HCT116 (cell line): Measurements from ENCODE around the gene GRIK3.

Experiments used
- FOSL1 ChIP-seq: IDR thresholded peaks from 2 replicates; pipeline ENCODE4 v1.6.1; 2012; ENCODE audit warnings: low read depth
- POLR2A ChIP-seq: IDR thresholded peaks from 2 replicates; pipeline ENCODE4 v1.7.0; 2011; ENCODE audit warnings: borderline replicate concordance; ENCODE audit not compliant: insufficient read depth, insufficient read length; ENCODE audit errors: extremely low read depth
- POLR2AphosphoS5 ChIP-seq: IDR thresholded peaks from 2 replicates; pipeline ENCODE4 v1.6.1; 2011; ENCODE audit warnings: mild to moderate bottlenecking, low read depth, low read length, moderate library complexity
- RAD21 ChIP-seq: IDR thresholded peaks from 2 replicates; pipeline ENCODE4 v1.6.1; 2012; ENCODE audit warnings: low read depth, mild to moderate bottlenecking
- SIN3A ChIP-seq: IDR thresholded peaks from 2 replicates; pipeline ENCODE4 v1.6.1; 2012; ENCODE audit warnings: low read depth
- SP1 ChIP-seq: IDR thresholded peaks from 2 replicates; pipeline ENCODE4 v1.6.1; 2012; ENCODE audit warnings: low read depth
- SRF ChIP-seq: IDR thresholded peaks from 2 replicates; pipeline ENCODE4 v1.6.1; 2012; ENCODE audit warnings: low read depth
- TF ChIP-seq, protein P1 (sequence below), 3 experiments: fragments of 200-600 bp in 1 of 3; sonication (generic) in 1 of 3; IDR thresholded peaks in 2 of 3; conservative IDR thresholded peaks in 1 of 3; 2 replicates each; pipeline ENCODE4 v1.5.1; 2012 to 2017; ENCODE audit warnings: low read depth in 2 of 3, low read length in 2 of 3, antibody characterized with exemption in 1 of 3, borderline replicate concordance in 1 of 3, control low read depth in 1 of 3, mild to moderate bottlenecking in 1 of 3, mixed read lengths in 1 of 3, mixed run types in 1 of 3, moderate library complexity in 1 of 3; ENCODE audit not compliant: insufficient read depth in 1 of 3

DNA sequence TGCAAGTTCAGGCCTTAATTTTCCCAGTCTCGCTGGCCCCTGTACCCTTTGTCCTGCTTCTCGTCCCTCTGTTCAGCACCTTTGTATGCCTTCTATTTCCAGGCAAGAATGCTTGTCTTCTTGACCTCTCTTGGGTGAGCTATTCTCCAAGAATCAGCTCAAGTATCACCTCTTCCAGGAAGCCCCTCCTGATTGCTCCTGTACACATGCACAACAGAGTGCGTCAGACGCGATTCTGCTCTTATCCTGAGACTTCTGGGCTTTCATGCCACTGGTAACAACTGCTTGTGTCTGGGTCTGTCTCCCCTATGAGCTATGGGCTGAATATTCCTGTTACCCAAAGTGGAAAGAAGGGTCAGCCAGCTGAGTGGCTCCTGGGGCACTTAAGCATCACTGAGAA lies 170.8 kb downstream of the GRIK3 start:
- TF ChIP-seq POLR2A: no peak
- no peak for TF ChIP-seq POLR2AphosphoS5
- TF ChIP-seq FOSL1: no peak
- no peak for TF ChIP-seq SIN3A
- TF ChIP-seq, protein P1, sequence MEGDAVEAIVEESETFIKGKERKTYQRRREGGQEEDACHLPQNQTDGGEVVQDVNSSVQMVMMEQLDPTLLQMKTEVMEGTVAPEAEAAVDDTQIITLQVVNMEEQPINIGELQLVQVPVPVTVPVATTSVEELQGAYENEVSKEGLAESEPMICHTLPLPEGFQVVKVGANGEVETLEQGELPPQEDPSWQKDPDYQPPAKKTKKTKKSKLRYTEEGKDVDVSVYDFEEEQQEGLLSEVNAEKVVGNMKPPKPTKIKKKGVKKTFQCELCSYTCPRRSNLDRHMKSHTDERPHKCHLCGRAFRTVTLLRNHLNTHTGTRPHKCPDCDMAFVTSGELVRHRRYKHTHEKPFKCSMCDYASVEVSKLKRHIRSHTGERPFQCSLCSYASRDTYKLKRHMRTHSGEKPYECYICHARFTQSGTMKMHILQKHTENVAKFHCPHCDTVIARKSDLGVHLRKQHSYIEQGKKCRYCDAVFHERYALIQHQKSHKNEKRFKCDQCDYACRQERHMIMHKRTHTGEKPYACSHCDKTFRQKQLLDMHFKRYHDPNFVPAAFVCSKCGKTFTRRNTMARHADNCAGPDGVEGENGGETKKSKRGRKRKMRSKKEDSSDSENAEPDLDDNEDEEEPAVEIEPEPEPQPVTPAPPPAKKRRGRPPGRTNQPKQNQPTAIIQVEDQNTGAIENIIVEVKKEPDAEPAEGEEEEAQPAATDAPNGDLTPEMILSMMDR (IDR thresholded peaks at IDR 0.05 in 2 of 3, conservative IDR thresholded peaks at IDR 0.05 in 1 of 3; ENCODE audit: borderline replicate concordance in 1 of 3, insufficient read depth in 1 of 3, low read depth in 2 of 3, low read length in 2 of 3): no peak
- no peak for TF ChIP-seq SRF
- TF ChIP-seq RAD21: no peak
- no peak for TF ChIP-seq SP1
